Type B pancreatic cell (in vitro differentiated cells): ENCODE results near the gene FBXL15. TPM values are rescaled to one million over a fixed set of nuclear protein-coding genes. Genes with fewer than 3 reads are reported as not detected.

Experiments used
- DNase-seq: peaks from one replicate; pipeline ENCODE4 v3.0.0; 2021; ENCODE audit warnings: mixed read lengths; ENCODE audit not compliant: unreplicated experiment; ENCODE audit errors: extremely low spot score
- H3K27ac Mint-ChIP-seq: 2 replicates; pipeline ENCODE4 v1.8.0; 2021; ENCODE audit warnings: mild to moderate bottlenecking, mixed read lengths
- H3K27me3 Mint-ChIP-seq: 2 replicates; pipeline ENCODE4 v1.8.0; 2021; ENCODE audit warnings: mixed read lengths
- H3K36me3 Mint-ChIP-seq: 2 replicates; pipeline ENCODE4 v1.8.0; 2021; ENCODE audit warnings: mixed read lengths
- H3K4me1 Mint-ChIP-seq: one replicate; pipeline ENCODE4 v1.8.0; 2021; ENCODE audit warnings: mixed read lengths; ENCODE audit not compliant: unreplicated experiment
- H3K4me3 Mint-ChIP-seq: 2 replicates; pipeline ENCODE4 v1.8.0; 2021; ENCODE audit warnings: mild to moderate bottlenecking, mixed read lengths
- H3K9me3 Mint-ChIP-seq: 2 replicates; pipeline ENCODE4 v1.8.0; 2021; ENCODE audit warnings: mixed read lengths
- CTCF ChIP-seq: fragments of 200-600 bp; sonication (generic); conservative IDR thresholded peaks from 2 replicates; pipeline ENCODE4 v1.5.0; 2021; ENCODE audit warnings: antibody characterized with exemption, mild to moderate bottlenecking
- total RNA-seq: library from RNA; stranded (reverse); gene quantifications from 2 replicates; pipeline ENCODE4 v1.2.1, GENCODE V29; 2021; ENCODE audit warnings: low replicate concordance

The FBXL15 gene
- total RNA-seq, 1 donor from 2014 or later: 14.8 TPM

GRCh38 chr10:102379383-102379782 is 41.3 kb upstream of the FBXL15 start:
- no peaks in the 10 kb centered on the region for H3K4me1 Mint-ChIP-seq

GRCh38 chr10:102381983-102382382 is 38.7 kb upstream of the FBXL15 start:
- no peak overlapping the region for H3K4me3 Mint-ChIP-seq
- no peaks in the 10 kb centered on the region for H3K9me3 Mint-ChIP-seq
- no peaks in the 10 kb centered on the region for H3K27me3 Mint-ChIP-seq
- DNase-seq: no peak
- peaks cover 4% of the 10 kb centered on the region for H3K36me3 Mint-ChIP-seq
- no peaks in the 10 kb centered on the region for H3K4me1 Mint-ChIP-seq
- H3K27ac Mint-ChIP-seq: no peak overlapping the region
- no peak for TF ChIP-seq CTCF

More at GRCh38 chr10:102379383-102379782, 41.3 kb upstream of the FBXL15 start:
- H3K4me3 Mint-ChIP-seq: no peak overlapping the region
- H3K36me3 Mint-ChIP-seq: peaks cover 3% of the 10 kb centered on the region
- no peak for TF ChIP-seq CTCF
- H3K27me3 Mint-ChIP-seq: no peaks in the 10 kb centered on the region
- H3K9me3 Mint-ChIP-seq: no peaks in the 10 kb centered on the region
- H3K27ac Mint-ChIP-seq: no peak overlapping the region
- DNase-seq: no peak

- Mint-ChIP-seq H3K9me3 (no peaks in the 10 kb centered on the region), H3K27ac (no peak overlapping the region), H3K27me3 (no peaks in the 10 kb centered on the region), H3K36me3 (peaks cover 4% of the 10 kb centered on the region), H3K4me3 (no peak overlapping the region), H3K4me1 (no peaks in the 10 kb centered on the region)
- TF ChIP-seq CTCF: no peak
- DNase-seq: no peak
These were observed 37.8 kb upstream of the FBXL15 start for GRCh38 chr10:102382871-102383270.

DNA sequence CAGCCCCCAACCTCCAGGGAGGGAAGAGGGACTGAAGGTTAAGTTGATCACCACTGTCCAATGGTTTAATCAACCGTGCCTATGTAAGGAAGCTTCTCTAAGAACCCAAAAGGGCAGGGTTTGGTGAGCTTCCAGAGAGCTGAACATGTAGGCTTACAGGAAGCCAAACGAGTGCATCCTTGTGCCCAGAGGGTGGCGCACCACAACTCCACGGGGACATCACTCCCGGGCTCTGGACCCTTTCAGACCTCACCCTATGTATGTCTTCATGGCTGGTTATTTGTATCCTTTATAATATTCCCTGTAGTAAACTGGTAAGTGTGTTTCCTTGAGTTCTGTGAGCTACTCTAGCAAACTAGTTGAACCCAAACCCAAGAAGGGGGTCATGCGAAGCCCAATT is 36.6 kb upstream of the FBXL15 start:
- Mint-ChIP-seq H3K36me3 (peaks cover 4% of the 10 kb centered on the region), H3K4me1 (no peaks in the 10 kb centered on the region), H3K27ac (no peak overlapping the region), H3K9me3 (no peaks in the 10 kb centered on the region), H3K4me3 (no peak overlapping the region), H3K27me3 (peaks cover 3% of the 10 kb centered on the region)
- DNase-seq: no peak
- TF ChIP-seq CTCF: peak; percentile 45

DNA sequence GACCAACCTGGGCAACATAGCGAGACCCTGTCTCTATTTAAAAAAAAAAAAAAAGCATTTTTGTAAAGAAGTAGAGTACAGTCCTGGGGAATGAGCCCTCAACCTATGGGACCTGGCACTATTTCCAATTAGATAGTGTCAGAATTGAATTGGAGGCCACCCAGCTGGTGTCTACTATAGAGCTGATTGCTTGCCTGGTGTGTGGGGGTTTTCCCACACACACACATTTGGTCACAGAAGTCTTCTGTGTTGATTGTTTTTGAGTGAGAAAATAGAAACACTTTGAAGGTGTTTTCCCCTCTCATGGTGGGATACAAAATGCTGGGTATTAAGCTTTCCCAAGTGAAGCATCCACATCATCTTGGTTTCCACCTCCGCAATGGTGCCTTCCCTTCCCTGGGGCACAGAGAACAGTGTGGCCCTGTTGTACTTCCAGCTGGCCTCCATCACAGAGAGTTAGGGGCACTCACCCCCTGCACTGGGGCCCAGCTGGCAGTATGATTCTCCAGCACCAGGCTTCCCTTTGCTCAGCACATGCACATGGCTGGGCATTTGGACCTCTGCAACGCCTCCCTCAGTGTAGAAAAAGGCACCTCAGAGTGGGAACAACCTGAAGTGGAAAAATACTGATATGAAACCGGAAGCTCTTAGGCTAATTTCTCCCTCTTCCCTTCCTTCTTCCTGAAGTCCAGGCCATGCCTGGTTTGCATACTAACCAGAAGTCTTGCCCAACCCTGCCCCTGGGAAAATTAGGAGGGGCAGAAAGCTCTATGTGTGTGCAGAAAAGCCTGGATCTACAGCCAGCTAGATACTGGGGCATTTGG is 35.8 kb upstream of the FBXL15 start:
- Mint-ChIP-seq H3K36me3 (peaks cover 4% of the 10 kb centered on the region), H3K4me3 (no peak overlapping the region), H3K27me3 (peaks cover 4% of the 10 kb centered on the region), H3K9me3 (no peaks in the 10 kb centered on the region), H3K27ac (no peak overlapping the region), H3K4me1 (no peaks in the 10 kb centered on the region)
- TF ChIP-seq CTCF: no peak
- no peak for DNase-seq
